RWPE2 (cell line): ENCODE results near the gene FBRSL1.
A peak's percentile ranks its signal among the peaks of the same experiment; 100 is the strongest.
"Not testable (repeated sequence)": the region's sequence is repeated elsewhere in the genome, so short reads cannot be mapped to it uniquely, and the experiment has no call there.

Source experiments
- ATAC-seq: fragments of 200-7000 bp; cut with Tn5 transposase; 3 replicates; pipeline ENCODE4 v1.9.1; 2021; ENCODE audit warnings: low read depth
- DNase-seq: peaks from one replicate; pipeline ENCODE4 v3.0.0-alpha.2; 2020; ENCODE audit warnings: low spot score
- H3K27ac ChIP-seq: fragments of 450-650 bp; 2 replicates; pipeline ENCODE4 v1.5.1; 2017; ENCODE audit warnings: mild to moderate bottlenecking; ENCODE audit not compliant: poor library complexity, severe bottlenecking
- H3K27me3 ChIP-seq: fragments of 250-450 bp; sonication (Bioruptor Pico); 2 replicates; pipeline ENCODE4 v1.5.1; 2021; ENCODE audit warnings: mild to moderate bottlenecking, moderate library complexity; ENCODE audit not compliant: insufficient read depth, poor library complexity, severe bottlenecking
- H3K36me3 ChIP-seq: fragments of 250-450 bp; sonication (Bioruptor Pico); 2 replicates; pipeline ENCODE4 v1.5.1; 2020; ENCODE audit warnings: low read depth, mild to moderate bottlenecking, moderate library complexity
- H3K4me1 ChIP-seq: fragments of 250-450 bp; sonication (Bioruptor Pico); 2 replicates; pipeline ENCODE4 v1.5.1; 2021; ENCODE audit warnings: mild to moderate bottlenecking, moderate library complexity; ENCODE audit not compliant: insufficient read depth, poor library complexity, severe bottlenecking
- H3K4me3 ChIP-seq: fragments of 250-450 bp; sonication (Bioruptor Pico); 2 replicates; pipeline ENCODE4 v1.5.1; 2021; ENCODE audit warnings: mild to moderate bottlenecking, moderate library complexity; ENCODE audit not compliant: severe bottlenecking
- H3K9me3 ChIP-seq: fragments of 250-450 bp; sonication (Bioruptor Pico); 2 replicates; pipeline ENCODE4 v1.5.1; 2021; ENCODE audit warnings: mild to moderate bottlenecking, moderate library complexity; ENCODE audit not compliant: severe bottlenecking
- CTCF ChIP-seq: fragments of 450-650 bp; IDR thresholded peaks from one replicate; pipeline ENCODE4 v1.5.1; 2017; ENCODE audit warnings: mild to moderate bottlenecking, moderate library complexity; ENCODE audit not compliant: poor library complexity, severe bottlenecking

FBRSL1 gene

GRCh38 chr12:132471011-132471857 is 18.7 kb upstream of the FBRSL1 start:
- H3K4me3 ChIP-seq, result no peak overlapping the region
- H3K9me3 ChIP-seq, result no peaks in the 10 kb centered on the region

GRCh38 chr12:132471858-132472255 is 18.1 kb upstream of the FBRSL1 start:
- no peaks in the 10 kb centered on the region for H3K9me3 ChIP-seq
- ATAC-seq (peak; percentile 18; the same call in 1 of the 3 replicates), DNase-seq (no peak)
- H3K4me1 ChIP-seq, result no peaks in the 10 kb centered on the region
- no peak for TF ChIP-seq CTCF
- H3K27ac ChIP-seq, result no peak overlapping the region
- H3K27me3 ChIP-seq, result no peaks in the 10 kb centered on the region
- H3K4me3 ChIP-seq, result no peak overlapping the region
- H3K36me3 ChIP-seq, result no peaks in the 10 kb centered on the region

More at GRCh38 chr12:132471011-132471857, 18.7 kb upstream of the FBRSL1 start:
- Histone ChIP-seq H3K27me3 (no peaks in the 10 kb centered on the region), H3K27ac (no peak overlapping the region), H3K36me3 (no peaks in the 10 kb centered on the region), H3K4me1 (no peaks in the 10 kb centered on the region)
- no peak for TF ChIP-seq CTCF
- DNase-seq (no peak), ATAC-seq (no peak)

GRCh38 chr12:132472386-132472785 is 17.6 kb upstream of the FBRSL1 start:
- peak; percentile 9; the same call in 1 of the 3 replicates for ATAC-seq

GRCh38 chr12:132474237-132474741 is 15.7 kb upstream of the FBRSL1 start:
- ATAC-seq, result no peak
- no peak for TF ChIP-seq CTCF

More at GRCh38 chr12:132472386-132472785, 17.6 kb upstream of the FBRSL1 start:
- Histone ChIP-seq H3K27ac (no peak overlapping the region), H3K27me3 (no peaks in the 10 kb centered on the region), H3K4me1 (no peaks in the 10 kb centered on the region), H3K4me3 (no peak overlapping the region), H3K36me3 (no peaks in the 10 kb centered on the region), H3K9me3 (no peaks in the 10 kb centered on the region)
- TF ChIP-seq CTCF, result no peak
- DNase-seq, result no peak

GRCh38 chr12:132474799-132475303 is 15.1 kb upstream of the FBRSL1 start:
- H3K4me3 ChIP-seq, DNase-seq, ATAC-seq, H3K27ac ChIP-seq, H3K27me3 ChIP-seq, H3K9me3 ChIP-seq, H3K4me1 ChIP-seq, H3K36me3 ChIP-seq: not testable (repeated sequence)

More at GRCh38 chr12:132474237-132474741, 15.7 kb upstream of the FBRSL1 start:
- no peak overlapping the region for H3K4me3 ChIP-seq
- DNase-seq, result no peak
- no peaks in the 10 kb centered on the region for H3K9me3 ChIP-seq
- no peaks in the 10 kb centered on the region for H3K27me3 ChIP-seq
- H3K4me1 ChIP-seq, result no peaks in the 10 kb centered on the region
- H3K27ac ChIP-seq, result no peak overlapping the region
- H3K36me3 ChIP-seq, result no peaks in the 10 kb centered on the region
